Natural killer cell (primary cell): ENCODE data around the gene BCAS3. TPM values are rescaled to one million over a fixed set of nuclear protein-coding genes. Genes with fewer than 3 reads are reported as not detected.

Source experiments
- ATAC-seq, 3 donors: fragments of 150-1000 bp in 2 of 3; fragments of 200-7000 bp in 1 of 3; cut with Tn5 transposase; 1 replicate in 1 of 3; 2 replicates in 2 of 3; pipeline ENCODE4 v1.10.0; 2021; ENCODE audit warnings: mild to moderate bottlenecking in 2 of 3, moderate library complexity in 2 of 3
- DNase-seq, 2 donors: peaks; one replicate each; pipeline versions ENCODE4 v3.0.0 to v3.0.0-alpha.2; 2013 to 2021; ENCODE audit warnings: mixed read lengths in 1 of 2
- H3K27ac ChIP-seq: one replicate; pipeline ENCODE4 v1.5.1; 2013; ENCODE audit warnings: mild to moderate bottlenecking, low read length
- H3K27me3 ChIP-seq: one replicate; pipeline ENCODE4 v1.6.1; 2013; ENCODE audit warnings: low read length; ENCODE audit not compliant: control insufficient read depth, insufficient read depth
- H3K36me3 ChIP-seq: one replicate; pipeline ENCODE4 v1.6.1; 2013; ENCODE audit warnings: low read length; ENCODE audit not compliant: control insufficient read depth, insufficient read depth
- H3K4me1 ChIP-seq: one replicate; pipeline ENCODE4 v1.6.1; 2013; ENCODE audit warnings: low read length; ENCODE audit not compliant: control insufficient read depth, insufficient read depth
- H3K4me3 ChIP-seq: one replicate; pipeline ENCODE4 v1.5.1; 2013; ENCODE audit warnings: low read length
- H3K9me3 ChIP-seq: one replicate; pipeline ENCODE4 v1.6.1; 2013; ENCODE audit warnings: low read length; ENCODE audit not compliant: control insufficient read depth, insufficient read depth
- H3K27ac Mint-ChIP-seq, 2 donors: one replicate each; pipeline ENCODE4 v1.8.0; 2022; ENCODE audit warnings: mild to moderate bottlenecking in 2 of 2, mixed read lengths in 2 of 2, moderate library complexity in 1 of 2
- H3K27me3 Mint-ChIP-seq, 2 donors: one replicate each; pipeline ENCODE4 v1.8.0; 2022; ENCODE audit warnings: low read depth in 2 of 2, mixed read lengths in 2 of 2
- H3K36me3 Mint-ChIP-seq: one replicate; pipeline ENCODE4 v1.8.0; 2022; ENCODE audit warnings: mixed read lengths
- H3K4me1 Mint-ChIP-seq, 2 donors: one replicate each; pipeline ENCODE4 v1.8.0; 2022; ENCODE audit warnings: mixed read lengths in 2 of 2
- H3K4me3 Mint-ChIP-seq: one replicate; pipeline ENCODE4 v1.8.0; 2022; ENCODE audit warnings: mild to moderate bottlenecking, moderate library complexity, mixed read lengths
- H3K9me3 Mint-ChIP-seq, 2 donors: one replicate each; pipeline ENCODE4 v1.8.0; 2022; ENCODE audit warnings: mixed read lengths in 2 of 2
- CTCF ChIP-seq: fragments of 200-600 bp; IDR thresholded peaks from one replicate; pipeline ENCODE4 v1.8.0; 2022; ENCODE audit warnings: antibody characterized with exemption
- WGBS: methylation state at CpG from one replicate; pipeline ENCODE4 v1.1.7; 2013; ENCODE audit warnings: missing lambda C conversion rate; ENCODE audit not compliant: insufficient coverage; 5-methylcytosine and 5-hydroxymethylcytosine counted together
- intact Hi-C: fragments of 100-400 bp; cut with micrococcal nuclease; formaldehyde crosslinking; loops from one replicate; pipeline ENCODE4 v1.14.2; 2022
- total RNA-seq, 4 donors: library from RNA; stranded (reverse); fragments of 120-200 nt in 1 of 4; gene quantifications; one replicate each; pipeline versions ENCODE4 v1.2.3 to v1.2.4, GENCODE V29; 2013 to 2022

Gene BCAS3
- total RNA-seq, 3 donors from 2014 or later (not counting 1 experiment from before 2014, with no cell fraction given), result 60.5 to 87.8 (median 72.0) TPM

GRCh38 chr17:61204456-61204855 lies 526.8 kb downstream of the BCAS3 start:
- over 99% methylated on average over 5 of the region's 5 CpGs for WGBS
- Histone ChIP-seq H3K9me3 (no peaks in the 10 kb centered on the region), H3K36me3 (no peaks in the 10 kb centered on the region), H3K4me3 (no peak overlapping the region), H3K4me1 (no peaks in the 10 kb centered on the region), H3K27me3 (no peaks in the 10 kb centered on the region), H3K27ac (no peak overlapping the region)
- Mint-ChIP-seq H3K27ac (no peak overlapping the region), H3K36me3 (no peaks in the 10 kb centered on the region), H3K4me3 (no peak overlapping the region), H3K27me3 (no peaks in the 10 kb centered on the region), H3K4me1 (peaks cover 0 to 7% of the 10 kb centered on the region in 2 donors), H3K9me3 (no peaks in the 10 kb centered on the region)
- ATAC-seq (no peak), DNase-seq (no peak)
- intact Hi-C loops, result no loop called here
- TF ChIP-seq CTCF, result no peak

- no peak for TF ChIP-seq CTCF
- no peak for ATAC-seq
- Histone ChIP-seq H3K27ac (no peak overlapping the region), H3K4me3 (no peak overlapping the region), H3K27me3 (no peaks in the 10 kb centered on the region), H3K4me1 (no peaks in the 10 kb centered on the region), H3K9me3 (no peaks in the 10 kb centered on the region), H3K36me3 (no peaks in the 10 kb centered on the region)
- no peak for DNase-seq
- Mint-ChIP-seq H3K36me3 (no peaks in the 10 kb centered on the region), H3K9me3 (no peaks in the 10 kb centered on the region), H3K27me3 (no peaks in the 10 kb centered on the region), H3K27ac (no peak overlapping the region), H3K4me3 (no peak overlapping the region), H3K4me1 (peaks cover 0 to 7% of the 10 kb centered on the region in 2 donors)
- 97% methylated on average over 3 of the region's 3 CpGs for WGBS
- intact Hi-C loops, result no loop called here
Measured at GRCh38 chr17:61205401-61205800, 527.8 kb downstream of the BCAS3 start.

GRCh38 chr17:61205931-61206330 lies 528.3 kb downstream of the BCAS3 start:
- Histone ChIP-seq H3K4me1 (no peaks in the 10 kb centered on the region), H3K4me3 (no peak overlapping the region), H3K36me3 (no peaks in the 10 kb centered on the region), H3K9me3 (no peaks in the 10 kb centered on the region), H3K27ac (no peak overlapping the region), H3K27me3 (no peaks in the 10 kb centered on the region)
- DNase-seq (no peak), ATAC-seq (no peak)
- no peak overlapping the region for H3K27ac Mint-ChIP-seq
- H3K27me3 Mint-ChIP-seq, result no peaks in the 10 kb centered on the region
- 84% methylated on average over 4 of the region's 4 CpGs for WGBS
- peaks cover 0 to 7% of the 10 kb centered on the region in 2 donors for H3K4me1 Mint-ChIP-seq
- TF ChIP-seq CTCF, result no peak
- no peaks in the 10 kb centered on the region for H3K9me3 Mint-ChIP-seq
- no peaks in the 10 kb centered on the region for H3K36me3 Mint-ChIP-seq
- no peak overlapping the region for H3K4me3 Mint-ChIP-seq
- intact Hi-C loops, result no loop called here

- intact Hi-C loops, result no loop called here
- no peak overlapping the region for H3K4me3 Mint-ChIP-seq
- no peak overlapping the region for H3K27ac Mint-ChIP-seq
- DNase-seq (no peak), ATAC-seq (no peak)
- Histone ChIP-seq H3K27me3 (no peaks in the 10 kb centered on the region), H3K9me3 (no peaks in the 10 kb centered on the region), H3K27ac (no peak overlapping the region), H3K36me3 (no peaks in the 10 kb centered on the region), H3K4me3 (no peak overlapping the region), H3K4me1 (no peaks in the 10 kb centered on the region)
- WGBS, result 91% methylated on average over 2 of the region's 5 CpGs
- H3K27me3 Mint-ChIP-seq, result no peaks in the 10 kb centered on the region
- H3K36me3 Mint-ChIP-seq, result no peaks in the 10 kb centered on the region
- H3K9me3 Mint-ChIP-seq, result no peaks in the 10 kb centered on the region
- peaks cover 0 to 7% of the 10 kb centered on the region in 2 donors for H3K4me1 Mint-ChIP-seq
- TF ChIP-seq CTCF, result no peak
Measured at GRCh38 chr17:61206922-61207321, 529.3 kb downstream of the BCAS3 start.
